Liver (tissue), 9 donors: Measurements from ENCODE around the gene ADRM1. TPM values are rescaled to one million over a fixed set of nuclear protein-coding genes. Genes with fewer than 3 reads are reported as not detected.

Source experiments
- DNase-seq: peaks from one replicate; pipeline ENCODE4 v3.0.0-alpha.2; 2017; ENCODE audit warnings: low spot score
- H3K27ac ChIP-seq, 2 donors: one replicate each; pipeline ENCODE4 v1.7.0; 2013; ENCODE audit warnings: inconsistent platforms in 2 of 2, low read length in 2 of 2, control low read depth in 1 of 2, low read depth in 1 of 2, mild to moderate bottlenecking in 1 of 2
- H3K27me3 ChIP-seq, 4 donors: one replicate each; pipeline versions ENCODE4 v1.6.1 to v1.7.0; 2013; ENCODE audit warnings: low read length in 3 of 4, inconsistent platforms in 1 of 4, mild to moderate bottlenecking in 1 of 4, moderate library complexity in 1 of 4; ENCODE audit not compliant: control insufficient read depth in 4 of 4, insufficient read depth in 4 of 4
- H3K36me3 ChIP-seq, 4 donors: one replicate each; pipeline versions ENCODE4 v1.6.1 to v1.7.0; 2013; ENCODE audit warnings: low read length in 3 of 4, mild to moderate bottlenecking in 3 of 4, low read depth in 1 of 4, moderate library complexity in 1 of 4; ENCODE audit not compliant: control insufficient read depth in 4 of 4, insufficient read depth in 3 of 4
- H3K4me1 ChIP-seq, 4 donors: one replicate each; pipeline versions ENCODE4 v1.6.1 to v1.7.0; 2013; ENCODE audit warnings: low read length in 3 of 4, mild to moderate bottlenecking in 3 of 4, moderate library complexity in 1 of 4; ENCODE audit not compliant: control insufficient read depth in 4 of 4, insufficient read depth in 4 of 4
- H3K4me3 ChIP-seq, 3 donors: one replicate each; pipeline versions ENCODE4 v1.6.1 to v1.7.0; 2013; ENCODE audit warnings: low read length in 3 of 3, control low read depth in 1 of 3, low read depth in 1 of 3, mild to moderate bottlenecking in 1 of 3
- H3K9ac ChIP-seq, 2 donors: one replicate each; pipeline ENCODE4 v1.7.0; 2013; ENCODE audit warnings: low read length in 2 of 2, mild to moderate bottlenecking in 2 of 2, moderate library complexity in 2 of 2, control low read depth in 1 of 2, low read depth in 1 of 2
- H3K9me3 ChIP-seq, 4 donors: one replicate each; pipeline versions ENCODE4 v1.6.1 to v1.7.0; 2013; ENCODE audit warnings: low read length in 3 of 4; ENCODE audit not compliant: control insufficient read depth in 4 of 4
- FOXA1 ChIP-seq: IDR thresholded peaks from 2 replicates; pipeline ENCODE4 v1.6.1; 2016; ENCODE audit warnings: antibody characterized with exemption
- FOXA2 ChIP-seq: IDR thresholded peaks from 2 replicates; pipeline ENCODE4 v1.6.1; 2016; ENCODE audit warnings: antibody characterized with exemption
- GABPA ChIP-seq, 2 donors: IDR thresholded peaks in 1 of 2; conservative IDR thresholded peaks in 1 of 2; 2 replicates each; pipeline ENCODE4 v1.6.1; 2016; ENCODE audit warnings: antibody characterized with exemption in 2 of 2, mild to moderate bottlenecking in 1 of 2, moderate library complexity in 1 of 2
- HNF4A ChIP-seq, 2 donors: conservative IDR thresholded peaks; 2 replicates each; pipeline ENCODE4 v1.6.1; 2016; ENCODE audit warnings: antibody characterized with exemption in 2 of 2, mild to moderate bottlenecking in 2 of 2
- HNF4G ChIP-seq: IDR thresholded peaks from 2 replicates; pipeline ENCODE4 v1.6.1; 2016; ENCODE audit warnings: antibody characterized with exemption
- JUND ChIP-seq, 2 donors: IDR thresholded peaks; 2 replicates each; pipeline ENCODE4 v1.6.1; 2016; ENCODE audit warnings: antibody characterized with exemption in 2 of 2
- NR2F2 ChIP-seq: IDR thresholded peaks from 2 replicates; pipeline ENCODE4 v1.6.1; 2016; ENCODE audit warnings: antibody characterized with exemption
- RAD21 ChIP-seq, 2 donors: IDR thresholded peaks; 2 replicates each; pipeline ENCODE4 v1.6.1; 2016; ENCODE audit warnings: antibody characterized with exemption in 2 of 2, mild to moderate bottlenecking in 2 of 2
- RXRA ChIP-seq, 2 donors: IDR thresholded peaks; 2 replicates each; pipeline ENCODE4 v1.6.1; 2017 to 2018; ENCODE audit warnings: antibody characterized with exemption in 2 of 2, mild to moderate bottlenecking in 1 of 2
- TAF1 ChIP-seq: conservative IDR thresholded peaks from 2 replicates; pipeline ENCODE4 v1.6.1; 2016; ENCODE audit warnings: antibody characterized with exemption, mild to moderate bottlenecking
- WGBS: extraction: QIAGEN DNeasy Blood & Tissue Kit; methylation state at CpG from one replicate; pipeline ENCODE4 v1.1.7; 2013; 5-methylcytosine and 5-hydroxymethylcytosine counted together
- polyA plus RNA-seq, 2 donors: library from polyadenylated mRNA; stranded (reverse) in 1 of 2; unstranded in 1 of 2; fragments of 200-250 nt in 1 of 2; fragments of >200 nt in 1 of 2; fragmentation: Nextera tagmentation in 1 of 2; extraction: Ambion mirVana in 1 of 2; gene quantifications; one replicate each; pipeline versions ENCODE4 v1.2.1 to v1.2.3, GENCODE V29; 2013 to 2015
- total RNA-seq, 2 donors: library from RNA; depleted of rRNA; stranded (reverse); fragments of >200 nt; gene quantifications; one replicate each; pipeline ENCODE4 v1.2.3, GENCODE V29; 2014
- TF ChIP-seq, protein P1 (sequence below): IDR thresholded peaks from 2 replicates; pipeline ENCODE4 v1.6.1; 2016; ENCODE audit warnings: antibody characterized with exemption
- TF ChIP-seq, protein P2 (sequence below): IDR thresholded peaks from 2 replicates; pipeline ENCODE4 v1.6.1; 2016; ENCODE audit warnings: antibody characterized with exemption
- TF ChIP-seq, protein P3 (sequence below): IDR thresholded peaks from 2 replicates; pipeline ENCODE4 v1.6.1; 2016; ENCODE audit warnings: antibody characterized with exemption, mild to moderate bottlenecking
- donor health status: healthy.
- donor health status: healthy.
- donor health status: healthy.
- donor health status: healthy.
- donor health status: healthy.

ADRM1 gene
- total and polyA plus RNA-seq, 4 donors: 45.3 to 91.0 (median 77.3) TPM

DNA sequence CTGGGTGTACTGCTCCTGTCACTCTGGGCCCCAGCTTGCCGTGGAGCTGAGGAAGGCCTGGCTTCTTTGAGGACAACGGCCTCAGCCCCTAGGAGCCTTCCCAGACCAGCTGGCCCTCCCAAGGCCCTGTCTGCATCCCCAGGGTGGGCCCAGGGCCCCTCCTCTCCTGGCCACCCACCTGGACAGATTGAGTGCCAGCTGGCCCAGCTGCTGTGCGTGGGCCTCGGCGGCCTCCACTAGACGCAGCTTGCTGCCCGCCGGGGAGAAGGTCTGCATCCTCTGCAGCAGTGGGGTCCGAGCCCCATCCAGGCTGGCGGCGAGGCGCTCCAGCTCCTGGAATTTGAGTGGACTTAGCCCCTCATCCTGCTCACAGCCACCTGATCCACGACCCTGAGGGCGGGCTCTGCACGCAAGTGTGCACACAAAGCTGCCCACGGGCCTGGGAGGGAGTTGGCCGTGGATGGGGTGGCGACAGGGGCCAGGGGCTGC, 14.4 kb downstream of the ADRM1 start (continued):
- TF ChIP-seq RAD21 (IDR thresholded peaks at IDR 0.05) (no peak), TAF1 (no peak), FOXA2 (no peak), JUND (IDR thresholded peaks at IDR 0.05) (no peak), GABPA (IDR thresholded peaks at IDR 0.05 in 1 of 2, conservative IDR thresholded peaks at IDR 0.05 in 1 of 2) (no peak)
- TF ChIP-seq, protein P1, sequence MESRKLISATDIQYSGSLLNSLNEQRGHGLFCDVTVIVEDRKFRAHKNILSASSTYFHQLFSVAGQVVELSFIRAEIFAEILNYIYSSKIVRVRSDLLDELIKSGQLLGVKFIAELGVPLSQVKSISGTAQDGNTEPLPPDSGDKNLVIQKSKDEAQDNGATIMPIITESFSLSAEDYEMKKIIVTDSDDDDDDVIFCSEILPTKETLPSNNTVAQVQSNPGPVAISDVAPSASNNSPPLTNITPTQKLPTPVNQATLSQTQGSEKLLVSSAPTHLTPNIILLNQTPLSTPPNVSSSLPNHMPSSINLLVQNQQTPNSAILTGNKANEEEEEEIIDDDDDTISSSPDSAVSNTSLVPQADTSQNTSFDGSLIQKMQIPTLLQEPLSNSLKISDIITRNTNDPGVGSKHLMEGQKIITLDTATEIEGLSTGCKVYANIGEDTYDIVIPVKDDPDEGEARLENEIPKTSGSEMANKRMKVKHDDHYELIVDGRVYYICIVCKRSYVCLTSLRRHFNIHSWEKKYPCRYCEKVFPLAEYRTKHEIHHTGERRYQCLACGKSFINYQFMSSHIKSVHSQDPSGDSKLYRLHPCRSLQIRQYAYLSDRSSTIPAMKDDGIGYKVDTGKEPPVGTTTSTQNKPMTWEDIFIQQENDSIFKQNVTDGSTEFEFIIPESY: no peak

DNA sequence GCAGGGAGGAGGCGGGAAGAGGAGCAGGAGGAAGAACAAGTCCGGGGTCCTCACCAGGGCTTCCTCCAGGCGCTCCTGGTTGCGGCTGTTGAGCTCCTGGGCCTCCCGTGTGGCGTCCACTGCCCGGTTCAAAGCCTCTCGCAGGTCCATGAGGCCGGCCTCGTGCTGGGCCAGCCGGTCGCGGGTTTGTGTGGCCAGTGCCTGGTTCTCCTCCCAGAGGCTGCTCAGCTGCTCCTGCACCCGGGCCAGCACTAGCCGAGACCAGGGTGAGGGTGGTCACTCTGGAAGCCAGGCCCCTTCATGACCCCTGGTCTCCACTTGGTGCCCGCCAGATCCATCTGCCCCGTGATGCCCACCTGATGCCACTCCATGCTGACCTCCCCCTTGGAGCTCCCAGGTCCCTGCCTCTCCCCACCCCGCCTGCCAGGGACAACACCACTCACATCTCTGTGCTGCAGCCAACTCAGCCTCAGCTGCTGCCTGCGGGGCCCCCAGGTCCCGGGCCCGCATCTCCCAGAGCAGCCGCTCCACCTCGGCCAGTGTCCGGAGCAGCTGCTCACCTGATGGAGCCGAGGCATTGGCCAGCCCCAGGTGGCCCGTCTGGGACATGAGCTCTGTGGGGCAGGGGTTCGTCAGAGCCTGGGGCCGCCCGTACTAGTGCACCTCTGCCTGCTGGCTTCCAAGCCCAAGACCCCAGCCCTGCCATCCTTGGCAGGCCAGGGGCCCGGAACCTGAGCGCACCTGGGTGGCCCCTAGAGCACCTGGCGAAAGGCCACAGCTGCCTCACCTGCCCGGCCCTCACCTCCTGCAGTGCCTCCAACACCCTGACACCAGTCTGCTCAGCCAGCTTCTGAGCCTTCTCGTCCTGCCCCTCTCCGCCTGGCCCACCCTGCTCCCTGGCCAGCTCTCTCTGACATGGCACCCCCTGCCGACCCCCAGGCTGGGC, 15.9 kb downstream of the ADRM1 start:
- Histone ChIP-seq H3K36me3 (peaks cover 6 to 40% (median 10%) of the 10 kb centered on the region in 4 donors), H3K27me3 (no peaks in the 10 kb centered on the region), H3K9me3 (no peaks in the 10 kb centered on the region), H3K27ac (no peak overlapping the region), H3K4me3 (no peak overlapping the region), H3K4me1 (peaks cover 0 to 9% (median 2%) of the 10 kb centered on the region in 4 donors), H3K9ac (no peak overlapping the region)
- 94% methylated on average over 36 of the region's 36 CpGs for WGBS
- DNase-seq: no peak
- TF ChIP-seq, protein P2, sequence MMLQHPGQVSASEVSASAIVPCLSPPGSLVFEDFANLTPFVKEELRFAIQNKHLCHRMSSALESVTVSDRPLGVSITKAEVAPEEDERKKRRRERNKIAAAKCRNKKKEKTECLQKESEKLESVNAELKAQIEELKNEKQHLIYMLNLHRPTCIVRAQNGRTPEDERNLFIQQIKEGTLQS: no peak
- TF ChIP-seq TAF1 (no peak), FOXA1 (no peak), JUND (IDR thresholded peaks at IDR 0.05) (no peak), HNF4A (conservative IDR thresholded peaks at IDR 0.05) (no peak), RAD21 (IDR thresholded peaks at IDR 0.05) (no peak), RXRA (IDR thresholded peaks at IDR 0.05) (no peak), FOXA2 (no peak), HNF4G (no peak), GABPA (IDR thresholded peaks at IDR 0.05 in 1 of 2, conservative IDR thresholded peaks at IDR 0.05 in 1 of 2) (no peak)
- TF ChIP-seq, protein P3, sequence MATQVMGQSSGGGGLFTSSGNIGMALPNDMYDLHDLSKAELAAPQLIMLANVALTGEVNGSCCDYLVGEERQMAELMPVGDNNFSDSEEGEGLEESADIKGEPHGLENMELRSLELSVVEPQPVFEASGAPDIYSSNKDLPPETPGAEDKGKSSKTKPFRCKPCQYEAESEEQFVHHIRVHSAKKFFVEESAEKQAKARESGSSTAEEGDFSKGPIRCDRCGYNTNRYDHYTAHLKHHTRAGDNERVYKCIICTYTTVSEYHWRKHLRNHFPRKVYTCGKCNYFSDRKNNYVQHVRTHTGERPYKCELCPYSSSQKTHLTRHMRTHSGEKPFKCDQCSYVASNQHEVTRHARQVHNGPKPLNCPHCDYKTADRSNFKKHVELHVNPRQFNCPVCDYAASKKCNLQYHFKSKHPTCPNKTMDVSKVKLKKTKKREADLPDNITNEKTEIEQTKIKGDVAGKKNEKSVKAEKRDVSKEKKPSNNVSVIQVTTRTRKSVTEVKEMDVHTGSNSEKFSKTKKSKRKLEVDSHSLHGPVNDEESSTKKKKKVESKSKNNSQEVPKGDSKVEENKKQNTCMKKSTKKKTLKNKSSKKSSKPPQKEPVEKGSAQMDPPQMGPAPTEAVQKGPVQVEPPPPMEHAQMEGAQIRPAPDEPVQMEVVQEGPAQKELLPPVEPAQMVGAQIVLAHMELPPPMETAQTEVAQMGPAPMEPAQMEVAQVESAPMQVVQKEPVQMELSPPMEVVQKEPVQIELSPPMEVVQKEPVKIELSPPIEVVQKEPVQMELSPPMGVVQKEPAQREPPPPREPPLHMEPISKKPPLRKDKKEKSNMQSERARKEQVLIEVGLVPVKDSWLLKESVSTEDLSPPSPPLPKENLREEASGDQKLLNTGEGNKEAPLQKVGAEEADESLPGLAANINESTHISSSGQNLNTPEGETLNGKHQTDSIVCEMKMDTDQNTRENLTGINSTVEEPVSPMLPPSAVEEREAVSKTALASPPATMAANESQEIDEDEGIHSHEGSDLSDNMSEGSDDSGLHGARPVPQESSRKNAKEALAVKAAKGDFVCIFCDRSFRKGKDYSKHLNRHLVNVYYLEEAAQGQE: no peak

DNA sequence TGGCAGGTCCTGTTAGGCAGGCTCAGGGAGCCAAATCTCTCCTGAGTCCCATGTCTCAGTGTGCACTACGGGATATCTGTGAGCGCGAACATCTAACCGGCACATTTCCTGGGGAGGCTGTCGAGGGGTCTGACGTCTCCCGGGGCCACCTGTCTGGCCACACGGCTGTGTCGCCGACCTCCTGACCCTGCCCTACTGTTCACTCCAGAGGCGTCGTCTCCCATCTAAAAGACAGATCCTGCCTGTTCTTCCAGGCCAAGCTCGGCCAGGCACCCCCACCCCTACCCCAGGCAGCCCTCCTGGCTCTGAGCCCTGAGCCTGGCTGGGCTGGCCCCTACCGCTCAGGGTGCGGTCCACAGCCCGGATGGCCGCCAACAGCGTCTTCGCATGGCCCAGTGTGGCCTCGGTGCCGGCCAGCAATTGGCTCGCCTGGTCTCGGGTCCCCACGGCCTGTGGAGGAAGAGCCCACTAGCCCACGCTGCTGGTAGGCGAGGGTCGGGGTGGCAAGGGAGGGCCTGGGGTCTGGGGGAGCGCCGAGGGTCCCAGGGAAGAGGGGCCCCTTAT, 16.6 kb downstream of the ADRM1 start:
- no peak overlapping the region for H3K4me3 ChIP-seq
- H3K27me3 ChIP-seq: no peaks in the 10 kb centered on the region
- H3K9me3 ChIP-seq: no peaks in the 10 kb centered on the region
- no peak overlapping the region for H3K27ac ChIP-seq
- peaks cover 6 to 43% (median 10%) of the 10 kb centered on the region in 4 donors for H3K36me3 ChIP-seq
- no peak for DNase-seq
- peaks cover 0 to 13% (median 2%) of the 10 kb centered on the region in 4 donors for H3K4me1 ChIP-seq
- TF ChIP-seq RAD21 (IDR thresholded peaks at IDR 0.05) (no peak), NR2F2 (no peak), HNF4G (no peak)
- TF ChIP-seq, protein P1: no peak
- TF ChIP-seq, protein P3: no peak
- WGBS: 92% methylated on average over 29 of the region's 29 CpGs
- H3K9ac ChIP-seq: no peak overlapping the region
